HepG2 (cell line): ENCODE results near the gene CKAP5.

Experiments used
- HOXD1 ChIP-seq: sonication (generic); formaldehyde crosslinking; IDR thresholded peaks from 2 replicates; pipeline ENCODE4 v1.5.0; 2020; ENCODE audit warnings: missing genetic modification reagents
- KAT8 ChIP-seq: IDR thresholded peaks from 2 replicates; pipeline ENCODE4 v1.6.1; 2016; ENCODE audit warnings: missing genetic modification reagents, missing compliant biosample characterization
- POLR2AphosphoS5 ChIP-seq: IDR thresholded peaks from 2 replicates; pipeline ENCODE4 v1.6.1; 2012; ENCODE audit warnings: low read depth, low read length
- RELA ChIP-seq: sonication (generic); formaldehyde crosslinking; IDR thresholded peaks from 2 replicates; pipeline ENCODE4 v1.4.0; 2020; ENCODE audit warnings: missing genetic modification reagents
- SRY ChIP-seq: sonication (generic); formaldehyde crosslinking; IDR thresholded peaks from 2 replicates; pipeline ENCODE4 v1.8.0; 2022; ENCODE audit warnings: mild to moderate bottlenecking, missing genetic modification reagents
- TCF12 ChIP-seq, 2 experiments: fragments of 450-650 bp in 1 of 2; sonication (generic) in 1 of 2; formaldehyde crosslinking in 1 of 2; IDR thresholded peaks; 2 replicates each; pipeline versions ENCODE4 v1.6.1 to v1.8.0; 2017 to 2022; ENCODE audit warnings: antibody characterized with exemption in 1 of 2, mild to moderate bottlenecking in 1 of 2, missing genetic modification reagents in 1 of 2, moderate library complexity in 1 of 2
- U2AF1 ChIP-seq: fragments of 200-400 bp; formaldehyde crosslinking; optimal IDR thresholded peaks from 2 replicates; pipeline ENCODE3; 2017; ENCODE audit warnings: mild to moderate bottlenecking, low read depth, low read length
- ZBTB2 ChIP-seq: sonication (generic); formaldehyde crosslinking; IDR thresholded peaks from 2 replicates; pipeline ENCODE4 v1.8.0; 2022; ENCODE audit warnings: low read depth, missing genetic modification reagents

- TF ChIP-seq POLR2AphosphoS5: no peak
- no peak for TF ChIP-seq KAT8 (CRISPR knock-in tag)
- TF ChIP-seq ZBTB2 (CRISPR knock-in tag): no peak
- no peak for TF ChIP-seq SRY (CRISPR knock-in tag)
- TF ChIP-seq U2AF1: no peak
- no peak for TF ChIP-seq RELA (CRISPR knock-in tag)
- TF ChIP-seq TCF12 (IDR thresholded peaks at IDR 0.05): no peak
- TF ChIP-seq TCF12 (CRISPR knock-in tag; IDR thresholded peaks at IDR 0.05): no peak
- TF ChIP-seq HOXD1 (CRISPR knock-in tag): no peak
Measured at GRCh38 chr11:46698597-46698996, 147.5 kb downstream of the CKAP5 start.
